ENCODE results near the gene SRRT.

Gene SRRT

DNA sequence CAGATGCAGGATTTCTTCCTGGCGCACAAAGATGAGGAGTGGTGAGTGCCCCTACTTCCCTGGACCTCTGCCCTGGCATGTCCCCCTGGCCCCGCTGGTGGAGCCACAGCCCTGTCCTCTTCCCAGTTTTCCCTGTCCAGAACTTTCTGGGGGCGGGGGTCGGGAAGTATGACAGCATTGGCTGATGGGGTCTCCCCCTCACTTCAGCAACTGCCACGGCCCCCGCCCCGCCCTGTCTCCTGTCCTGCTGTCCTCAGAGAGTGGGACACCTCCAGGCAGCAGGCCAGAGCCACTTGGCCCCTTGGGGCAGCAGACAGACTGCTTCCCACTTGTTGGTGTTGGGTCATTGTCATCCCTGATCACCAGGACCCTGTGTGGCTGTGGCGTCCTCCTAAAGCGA lies 7.3 kb downstream of the SRRT start:
- no peak for DNase-seq

DNA sequence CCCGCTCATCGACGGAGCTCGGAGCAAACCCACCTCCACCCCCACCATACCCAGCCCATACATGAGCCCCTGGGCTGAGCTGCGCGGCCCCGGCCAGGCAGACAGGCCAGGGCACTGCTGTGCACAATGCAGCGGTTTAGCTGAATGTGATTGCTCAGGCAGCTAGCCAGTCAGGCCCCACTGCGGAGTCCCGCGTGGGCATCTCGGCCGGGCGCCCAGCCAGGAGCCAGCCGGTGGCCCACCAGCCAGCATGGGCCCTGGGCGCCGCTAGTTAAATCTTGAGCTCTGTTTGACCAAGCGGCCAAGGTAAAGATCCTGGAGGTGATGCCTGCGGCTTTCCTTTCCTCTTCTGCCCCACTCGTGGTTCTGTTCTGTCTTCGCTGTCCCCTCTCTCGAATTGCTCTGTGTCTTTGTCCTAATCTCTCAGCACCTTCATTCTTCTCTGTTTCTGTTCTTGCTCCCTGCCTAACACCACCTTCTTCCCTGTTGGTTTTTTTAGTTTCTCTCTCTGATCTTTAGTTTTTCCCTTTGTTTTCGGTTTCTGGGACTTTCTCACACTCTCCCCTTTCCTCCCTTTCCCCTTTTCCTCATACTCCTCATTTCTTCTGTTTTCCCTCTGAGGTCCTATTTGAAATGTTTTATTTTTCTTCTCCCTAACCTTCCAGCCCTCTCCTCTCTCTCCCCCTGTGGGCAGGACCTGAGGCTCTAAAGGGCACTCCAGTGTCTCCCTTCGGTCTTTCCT lies 8.1 kb downstream of the SRRT start:
- no peak for DNase-seq

DNA sequence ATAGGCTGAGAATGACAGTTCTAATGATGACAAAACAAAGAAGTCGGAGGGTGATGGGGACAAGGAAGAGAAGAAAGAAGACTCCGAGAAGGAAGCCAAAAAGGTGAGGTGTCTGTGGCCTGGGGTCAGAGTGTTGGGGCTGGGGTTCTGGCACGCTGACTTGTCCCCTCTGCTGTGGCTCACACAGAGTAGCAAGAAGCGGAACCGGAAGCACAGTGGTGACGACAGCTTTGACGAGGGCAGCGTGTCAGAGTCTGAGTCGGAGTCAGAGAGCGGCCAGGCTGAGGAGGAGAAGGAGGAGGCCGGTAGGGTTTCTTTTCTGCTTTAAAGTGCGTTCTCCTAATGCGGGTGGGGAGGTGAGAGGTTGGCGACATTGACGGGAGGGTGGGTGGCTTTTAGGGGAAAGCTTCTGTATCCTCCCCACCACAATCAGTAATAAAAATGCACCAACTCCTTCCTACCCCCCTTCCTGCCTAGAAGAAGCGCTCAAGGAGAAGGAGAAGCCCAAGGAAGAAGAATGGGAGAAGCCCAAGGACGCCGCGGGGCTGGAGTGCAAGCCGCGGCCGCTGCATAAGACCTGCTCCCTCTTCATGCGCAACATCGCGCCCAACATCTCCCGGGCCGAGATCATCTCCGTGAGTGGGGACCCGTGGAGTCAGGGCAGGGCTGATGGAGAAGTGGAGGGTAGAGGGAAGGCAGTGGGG lies 10.0 kb downstream of the SRRT start:
- peak; percentile 56 for DNase-seq

DNA sequence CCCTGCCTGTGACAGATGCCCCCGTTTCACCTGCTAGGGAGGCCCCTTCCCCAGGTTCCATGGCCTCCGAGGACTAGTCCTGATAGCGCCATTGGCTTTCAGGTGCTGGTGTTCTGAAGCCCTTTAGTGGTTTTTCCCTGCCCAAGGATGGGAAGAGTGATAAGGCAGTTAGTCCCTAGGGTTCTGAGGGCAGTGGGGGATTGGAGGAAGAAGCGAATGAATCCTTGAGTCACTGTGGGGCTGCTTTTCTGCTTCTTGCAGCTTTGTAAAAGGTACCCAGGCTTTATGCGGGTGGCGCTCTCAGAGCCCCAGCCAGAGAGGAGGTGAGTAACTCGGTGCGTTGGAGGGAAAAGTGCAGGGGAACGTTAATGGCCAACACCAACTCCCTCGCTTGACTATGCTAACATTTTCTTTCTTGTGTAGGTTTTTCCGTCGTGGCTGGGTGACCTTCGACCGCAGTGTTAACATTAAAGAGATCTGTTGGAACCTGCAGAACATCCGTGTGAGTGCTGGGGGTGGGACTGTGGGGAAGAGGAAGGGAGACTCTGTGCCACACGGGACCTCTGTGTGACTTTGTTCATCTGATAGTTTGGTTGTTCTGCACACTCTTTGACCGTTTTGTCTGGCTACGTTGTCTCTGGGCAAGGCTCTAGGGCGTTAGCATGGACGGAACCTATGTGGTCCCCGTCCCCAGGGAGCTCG lies 10.7 kb downstream of the SRRT start:
- DNase-seq: no peak

DNA sequence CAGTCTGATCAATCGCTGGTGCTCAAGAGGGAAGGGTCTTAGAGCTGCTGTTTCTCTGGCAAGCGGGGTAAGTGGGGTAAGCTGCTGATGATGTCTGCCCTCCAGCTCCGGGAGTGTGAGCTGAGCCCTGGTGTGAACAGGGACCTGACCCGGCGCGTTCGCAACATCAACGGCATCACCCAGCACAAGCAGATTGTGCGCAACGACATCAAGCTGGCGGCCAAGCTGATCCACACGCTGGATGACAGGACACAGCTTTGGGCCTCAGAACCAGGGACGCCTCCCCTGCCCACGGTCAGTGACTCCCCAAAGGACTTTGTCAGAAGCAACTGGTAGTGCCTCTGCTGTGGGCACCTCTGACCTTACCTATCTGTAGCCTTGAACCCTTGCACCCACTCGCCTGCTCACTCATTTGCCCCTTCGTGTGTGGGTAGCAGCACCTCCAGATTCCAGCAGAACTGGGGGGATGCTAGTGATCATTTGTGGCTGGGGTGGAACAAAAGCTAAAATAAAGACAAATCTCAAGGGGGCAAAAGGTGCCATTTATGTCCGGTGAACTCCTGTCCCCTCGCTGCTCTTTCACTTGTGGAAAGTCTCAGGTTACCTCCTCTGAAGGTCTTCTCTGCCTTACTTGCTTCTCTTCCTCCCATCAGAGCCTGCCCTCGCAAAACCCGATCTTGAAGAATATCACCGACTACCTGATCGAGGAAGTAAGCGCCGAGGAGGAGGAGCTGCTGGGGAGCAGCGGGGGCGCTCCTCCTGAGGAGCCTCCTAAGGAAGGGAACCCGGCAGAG lies 11.4 kb downstream of the SRRT start:
- no peak for DNase-seq

DNA sequence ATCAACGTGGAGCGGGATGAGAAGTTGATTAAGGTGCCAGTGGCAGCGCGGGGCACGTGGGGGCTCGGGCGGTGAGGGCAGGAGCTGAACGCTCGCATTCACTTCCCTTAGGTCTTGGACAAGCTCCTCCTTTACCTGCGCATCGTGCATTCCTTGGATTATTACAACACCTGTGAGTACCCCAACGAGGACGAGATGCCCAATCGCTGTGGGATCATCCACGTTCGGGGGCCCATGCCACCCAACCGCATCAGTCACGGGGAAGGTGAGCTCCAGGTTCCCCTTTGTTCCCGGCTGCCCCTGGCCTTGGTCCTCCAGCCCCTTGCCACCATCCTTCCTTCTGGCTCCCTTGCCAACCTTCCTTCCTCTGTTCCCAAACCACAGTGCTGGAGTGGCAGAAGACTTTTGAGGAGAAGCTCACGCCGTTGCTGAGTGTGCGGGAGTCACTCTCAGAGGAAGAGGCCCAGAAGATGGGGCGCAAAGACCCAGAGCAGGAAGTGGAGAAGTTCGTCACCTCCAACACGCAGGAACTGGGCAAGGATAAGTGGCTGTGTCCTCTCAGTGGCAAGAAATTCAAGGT lies 12.1 kb downstream of the SRRT start:
- no peak for DNase-seq

DNA sequence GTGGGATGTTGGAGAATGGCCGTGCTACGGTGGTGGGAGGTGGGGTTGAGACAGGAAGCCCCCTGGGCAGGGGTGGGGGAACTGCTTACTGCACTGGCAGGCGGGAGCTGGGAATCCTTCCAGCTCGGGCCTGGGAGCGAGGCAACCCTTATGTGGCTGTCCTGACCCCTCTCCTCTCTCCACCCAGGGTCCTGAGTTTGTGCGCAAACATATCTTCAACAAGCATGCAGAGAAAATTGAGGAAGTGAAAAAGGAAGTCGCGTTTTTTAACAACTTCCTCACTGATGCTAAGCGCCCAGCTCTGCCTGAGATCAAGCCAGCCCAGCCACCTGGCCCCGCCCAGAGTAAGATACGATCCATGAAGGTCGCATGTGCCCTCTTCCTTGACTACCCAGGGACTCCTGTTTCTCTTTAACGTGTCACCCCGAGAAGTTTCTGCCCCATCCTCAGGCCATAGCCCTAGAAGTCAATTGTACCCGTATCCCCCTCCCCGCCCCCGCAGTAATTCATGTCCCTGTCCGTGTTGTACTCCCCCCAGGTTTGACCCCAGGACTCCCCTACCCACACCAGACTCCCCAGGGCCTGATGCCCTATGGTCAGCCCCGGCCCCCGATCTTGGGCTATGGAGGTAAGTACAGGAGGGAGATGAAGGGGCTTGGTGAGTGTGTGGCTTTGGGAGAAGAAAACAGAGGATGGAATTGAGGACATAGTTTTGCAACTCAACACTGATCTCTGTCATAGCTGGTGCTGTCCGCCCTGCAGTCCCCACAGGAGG lies 12.8 kb downstream of the SRRT start:
- peak; percentile 62 for DNase-seq

DNA sequence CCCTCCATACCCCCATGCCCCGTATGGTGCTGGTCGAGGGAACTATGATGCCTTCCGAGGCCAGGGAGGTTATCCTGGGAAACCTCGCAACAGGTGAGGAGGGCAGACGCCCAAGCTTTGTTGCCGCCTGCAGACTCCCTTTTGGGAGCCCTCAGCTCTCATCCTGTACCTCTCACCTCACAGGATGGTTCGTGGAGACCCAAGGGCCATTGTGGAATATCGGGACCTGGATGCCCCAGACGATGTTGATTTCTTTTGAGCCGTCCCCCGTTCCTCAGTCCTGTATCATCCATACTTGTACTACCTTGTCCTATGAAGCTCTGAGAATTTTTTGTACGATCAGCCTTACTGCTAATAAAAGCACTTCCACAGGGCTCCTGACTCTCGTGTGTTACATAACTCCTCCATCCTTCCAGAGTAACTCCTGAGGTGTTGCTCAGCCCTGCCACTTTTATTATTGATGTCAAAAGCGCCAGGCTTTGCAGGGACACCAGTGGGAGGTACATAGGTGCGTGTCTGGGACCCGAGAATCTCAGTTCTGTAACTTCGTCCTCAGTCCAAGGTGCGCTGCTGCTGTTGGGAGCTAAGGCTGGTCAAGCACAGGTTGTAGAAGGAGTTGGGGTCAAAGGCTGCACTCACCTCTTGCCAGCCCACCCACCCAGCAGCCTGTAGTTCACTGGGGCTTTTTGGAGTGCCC lies 13.5 kb downstream of the SRRT start:
- no peak for DNase-seq

DNA sequence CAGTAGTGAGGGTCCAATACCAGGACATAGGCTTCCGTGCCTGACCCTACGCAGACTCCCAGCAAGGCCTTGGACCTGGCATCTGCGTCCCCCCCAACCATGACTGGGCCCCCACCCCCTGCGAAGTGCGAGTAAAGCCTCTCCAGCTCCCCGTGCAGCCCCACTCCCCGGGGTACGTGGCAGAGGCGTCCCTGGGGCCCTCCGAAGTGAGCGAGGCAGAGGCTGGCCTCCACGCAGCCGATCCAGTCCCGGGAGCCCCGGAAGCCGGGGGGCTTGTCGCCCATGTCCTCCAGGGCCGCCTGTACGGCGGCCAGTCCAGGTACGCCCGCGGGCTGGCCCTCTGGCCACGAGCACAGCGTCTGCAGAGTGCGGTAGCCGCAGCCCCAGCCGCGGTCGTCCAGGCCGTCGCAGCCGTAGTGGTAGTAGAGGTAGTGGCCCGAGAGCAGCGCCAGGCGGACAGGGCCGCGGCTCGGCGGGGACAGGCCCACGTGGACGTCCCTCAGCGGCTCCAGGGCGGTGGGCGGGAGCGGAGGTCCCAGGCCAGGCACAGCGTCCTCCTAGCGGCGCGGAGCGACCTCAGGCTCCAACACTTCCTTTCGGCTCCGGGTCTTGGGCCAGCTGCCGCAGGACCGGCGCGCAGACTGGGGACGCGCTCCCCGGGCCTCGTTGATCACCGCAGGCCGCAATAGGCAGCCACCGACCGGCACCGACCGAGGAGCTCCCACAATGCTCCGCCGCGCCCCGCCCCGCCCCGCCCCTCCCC lies 14.3 kb downstream of the SRRT start, which contains the start of gene UFSP1:
Gene UFSP1, minus strand, starts transcription at position 728 of the 763 bp plus-strand sequence. Its CDS starts 444 bp downstream, at position 284.
- DNase-seq: no peak

DNA sequence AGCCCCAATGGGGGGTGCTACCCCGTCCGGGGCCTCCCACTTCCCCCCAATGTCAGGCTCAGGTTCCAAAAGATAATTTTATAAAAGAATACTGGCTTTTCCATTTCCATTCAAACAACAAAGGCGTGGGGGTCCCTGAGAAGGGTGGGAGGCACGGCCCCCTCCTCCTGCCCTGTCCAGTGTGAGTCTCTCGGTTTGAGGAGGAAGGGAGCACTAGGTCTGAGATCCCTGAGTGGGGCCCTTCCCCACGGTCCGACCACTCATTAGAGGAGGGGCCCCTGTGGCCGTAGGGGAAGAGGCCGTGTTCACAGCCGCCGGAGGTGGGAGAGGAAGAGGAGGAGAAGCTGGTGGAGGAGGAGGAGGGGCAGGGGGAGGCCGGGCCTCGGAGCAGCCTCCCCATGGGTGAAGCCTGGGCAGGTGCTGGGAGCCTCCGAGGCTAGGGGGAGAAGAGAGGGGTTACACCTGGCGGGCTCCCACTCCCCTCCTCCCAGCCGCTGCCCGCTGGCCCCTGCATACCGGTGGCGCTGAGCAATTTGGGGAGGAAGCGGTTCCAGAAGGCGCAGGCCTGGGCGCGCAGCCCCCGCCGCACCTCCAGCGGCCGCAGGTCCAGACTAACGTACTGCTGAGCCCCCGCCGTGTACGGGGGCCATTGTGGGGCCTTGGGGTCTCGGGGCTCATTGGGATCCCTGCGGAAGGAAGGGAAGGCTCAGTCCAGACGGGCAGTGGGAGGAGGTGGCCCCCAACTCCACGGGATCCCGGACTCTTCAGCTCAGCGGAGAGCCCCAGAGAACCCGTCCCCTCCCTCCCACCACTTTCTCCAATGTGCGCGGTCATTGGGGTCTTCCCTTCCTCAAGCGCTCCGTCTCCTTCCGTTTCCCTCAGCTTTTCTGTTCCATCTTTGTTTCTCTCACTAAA lies 16.0 kb downstream of the SRRT start:
- no peak for DNase-seq

DNA sequence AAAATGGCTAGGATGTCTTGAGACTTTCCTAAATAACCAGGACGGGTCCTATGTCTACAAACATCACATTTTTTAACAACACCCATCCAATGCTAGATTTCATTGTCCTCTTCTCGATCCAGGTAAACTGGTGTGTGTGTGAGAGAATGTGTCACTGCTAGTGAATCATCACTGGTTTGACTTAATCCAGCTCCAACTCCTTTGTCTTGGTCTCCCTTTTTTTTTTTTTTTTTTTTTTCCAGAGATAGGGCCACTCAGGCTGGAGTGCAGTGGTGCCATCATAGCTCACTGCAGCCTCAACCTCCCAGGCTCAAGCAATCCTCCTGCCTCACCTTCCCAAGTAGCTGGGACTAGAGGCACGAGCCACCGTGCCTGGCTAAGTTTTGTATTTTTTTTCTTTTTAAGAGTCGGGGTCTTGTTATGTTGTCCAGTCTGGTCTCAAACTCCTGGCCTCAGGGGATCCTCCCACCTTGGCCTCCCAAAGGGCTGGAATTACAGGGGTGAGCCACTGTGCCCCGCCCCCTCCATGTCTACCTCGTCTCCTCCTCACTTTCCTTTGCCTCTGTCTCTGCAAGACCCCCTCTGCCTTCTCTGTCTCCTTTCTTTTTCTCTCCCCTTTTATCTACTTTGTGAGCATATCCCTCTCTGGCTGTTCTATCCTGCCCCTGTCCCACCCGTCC lies 16.8 kb downstream of the SRRT start:
- no peak for DNase-seq

DNA sequence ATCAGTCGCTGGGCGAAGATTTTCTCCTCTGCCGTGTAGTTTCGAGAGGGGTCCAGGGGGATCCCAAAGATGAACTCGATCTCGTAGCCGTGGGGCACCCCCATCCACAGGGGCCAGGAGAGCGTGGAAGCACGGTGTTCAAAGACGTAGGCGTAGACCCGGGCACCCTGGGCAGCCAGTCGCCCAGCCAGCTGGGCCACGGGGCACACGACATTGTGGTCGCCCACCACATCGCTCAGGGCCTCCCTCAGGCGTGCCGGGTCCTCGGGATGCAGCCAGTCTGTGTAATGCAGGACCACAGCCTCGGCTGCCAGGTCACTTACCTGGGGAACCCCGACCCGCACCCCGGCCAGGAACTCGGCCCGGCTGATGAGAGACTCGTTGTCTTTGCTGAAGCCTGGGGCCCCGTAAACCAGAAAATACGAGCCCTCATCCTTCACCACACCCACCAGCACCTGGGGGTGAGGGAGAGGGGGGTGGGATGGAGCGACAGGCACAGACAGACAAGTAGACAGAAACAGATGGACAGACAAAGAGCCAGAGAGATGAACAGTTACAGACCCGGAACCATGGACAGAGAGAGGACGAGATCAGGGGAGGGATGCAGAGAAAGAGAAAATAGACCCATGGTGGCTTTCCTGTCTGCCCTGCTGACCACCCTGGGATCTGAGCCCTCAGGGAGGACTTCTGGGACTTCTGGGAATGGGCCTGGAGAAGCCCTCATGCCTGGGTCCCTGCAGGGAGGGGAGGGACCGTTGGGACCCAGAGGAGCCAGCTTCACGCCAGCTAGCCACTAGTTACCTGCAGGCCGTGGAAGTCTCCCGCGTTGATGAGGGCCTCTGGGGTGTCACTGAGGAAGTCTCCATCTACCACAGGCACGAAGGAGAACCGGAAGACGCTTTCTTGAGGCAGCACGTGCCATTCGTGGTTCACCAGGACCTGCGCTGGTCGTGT lies 17.7 kb downstream of the SRRT start:
- no peak for DNase-seq

DNA sequence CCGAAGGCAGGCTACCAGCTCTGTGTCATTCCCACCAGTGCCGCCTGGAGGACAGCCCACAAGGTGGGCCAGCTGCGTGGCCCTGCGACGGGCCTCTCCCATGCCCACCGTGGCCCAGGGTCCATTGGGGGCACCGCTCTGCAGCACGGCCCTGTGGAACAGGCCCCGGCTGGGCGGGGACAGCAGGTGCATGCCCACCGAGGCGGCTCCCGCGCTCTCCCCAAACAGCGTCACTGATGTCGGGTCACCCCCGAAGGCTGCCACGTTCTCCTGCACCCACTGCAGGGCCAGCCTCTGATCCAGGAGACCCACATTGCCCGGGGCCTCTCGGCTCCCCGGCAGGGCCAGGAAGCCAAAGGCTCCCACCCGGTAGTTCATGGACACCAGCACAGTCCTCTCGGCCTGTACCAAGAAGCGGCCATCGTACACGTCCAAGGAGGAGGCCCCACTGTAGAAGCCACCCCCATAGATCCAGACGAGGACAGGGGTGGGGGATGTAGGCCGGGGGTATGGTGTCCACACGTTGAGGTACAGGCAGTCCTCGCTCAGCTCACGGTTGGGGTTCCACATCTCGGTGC lies 18.5 kb downstream of the SRRT start:
- DNase-seq: no peak

DNA sequence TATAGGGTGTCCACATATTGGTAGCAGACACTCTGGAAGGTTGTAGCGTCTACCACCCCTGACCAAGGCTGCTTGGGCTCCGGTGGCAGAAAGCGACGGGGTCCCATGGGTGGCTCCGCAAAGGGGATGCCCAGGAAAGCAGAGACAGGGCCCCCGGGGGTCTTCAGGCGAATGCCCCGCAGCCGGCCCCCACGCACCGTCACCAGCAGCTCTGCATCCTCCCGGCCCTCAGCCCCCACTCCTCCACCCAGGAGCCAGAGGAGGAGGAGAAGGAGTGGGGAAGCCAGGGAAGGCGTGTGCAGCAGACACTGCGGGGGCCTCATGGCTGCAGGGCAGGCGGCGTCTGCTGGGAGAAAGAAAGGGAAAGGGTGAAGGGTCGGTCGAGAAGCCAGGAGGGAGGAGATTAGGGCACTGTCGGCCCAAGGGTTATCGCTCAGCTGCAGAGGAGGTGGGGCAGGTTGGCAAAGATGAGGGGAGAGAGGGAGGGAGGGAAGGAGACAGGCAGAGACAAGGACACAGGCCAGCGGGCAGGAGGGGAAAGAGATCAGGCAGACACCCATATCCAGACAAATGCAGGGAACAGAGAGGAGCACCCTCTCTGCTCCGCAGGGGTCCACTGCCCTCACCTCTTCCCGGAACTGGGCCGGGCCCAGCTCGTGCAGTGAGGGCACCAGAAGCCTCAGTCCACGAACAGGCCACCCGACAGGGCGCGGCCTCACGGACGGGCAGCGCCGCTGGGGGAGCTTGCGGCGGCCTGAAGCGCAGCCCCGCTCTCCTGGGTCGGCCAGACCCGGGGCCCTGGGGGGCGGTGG lies 19.2 kb downstream of the SRRT start:
- DNase-seq: no peak

DNA sequence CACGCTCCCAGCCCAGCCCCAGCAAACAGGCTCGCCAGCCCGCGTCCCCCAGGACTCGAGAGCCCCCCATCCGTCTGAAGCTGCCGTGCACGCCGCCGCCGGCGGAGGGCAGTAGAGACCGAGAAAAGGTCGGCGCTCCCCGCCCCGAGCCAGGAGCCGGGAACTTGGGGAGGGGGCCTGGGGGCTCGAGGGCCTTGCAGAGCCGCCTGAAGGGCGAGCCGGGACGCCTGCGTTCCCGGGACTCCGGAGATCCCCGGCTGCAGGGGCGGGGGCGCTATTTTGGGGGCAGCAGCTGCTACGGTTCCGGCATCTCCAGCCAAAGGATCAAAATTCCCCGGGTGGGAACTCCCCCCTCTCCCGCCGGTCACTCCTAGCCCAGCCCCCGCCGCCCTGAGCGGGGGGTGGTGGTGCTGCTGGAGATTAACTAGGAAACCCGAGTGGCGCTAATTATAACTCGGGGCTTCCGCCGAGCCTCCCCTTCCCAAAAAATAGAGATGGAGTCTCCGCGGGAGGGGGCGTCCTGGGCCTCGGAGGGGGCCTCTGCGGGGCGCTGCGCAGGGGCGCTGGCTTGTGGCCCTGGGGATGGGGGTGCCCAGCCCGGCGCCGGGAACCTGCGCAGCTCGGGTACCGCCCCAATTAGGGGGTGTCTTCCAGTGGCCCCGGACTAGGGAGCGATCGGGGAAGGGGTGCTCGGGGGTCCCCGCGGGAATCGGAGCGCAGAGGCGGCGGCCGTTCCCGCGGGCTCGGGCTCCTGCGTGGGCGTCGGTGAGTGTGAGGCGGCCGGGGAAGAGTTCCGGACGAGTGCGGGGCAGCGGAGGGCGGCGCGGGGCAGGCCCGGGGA lies 20.2 kb downstream of the SRRT start:
- DNase-seq: no peak

DNA sequence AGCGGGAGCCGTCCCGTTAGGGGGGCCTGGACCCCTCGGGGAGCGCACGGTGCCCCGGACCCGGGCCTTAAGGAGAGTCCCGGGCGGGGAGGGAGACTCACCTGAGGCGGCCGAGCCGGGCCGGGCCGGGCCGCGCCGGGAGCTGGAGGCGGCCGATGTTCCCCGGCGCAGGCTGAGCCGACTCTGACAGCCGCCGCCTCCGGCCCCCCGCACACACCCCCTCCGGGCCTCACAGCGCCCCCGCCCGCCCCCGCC lies 20.7 kb downstream of the SRRT start, which contains the start of gene ACHE:
Gene ACHE, minus strand, starts transcription at position 188 of the 255 bp plus-strand sequence. CDS start 1,656 bp downstream, outside the sequence.
- DNase-seq: no peak

Measured in CD4-positive, alpha-beta T cell treated with Interleukin-4 for 4 hours (primary cell).